ENCODE measurements around the gene DMD.

DMD gene

DNA sequence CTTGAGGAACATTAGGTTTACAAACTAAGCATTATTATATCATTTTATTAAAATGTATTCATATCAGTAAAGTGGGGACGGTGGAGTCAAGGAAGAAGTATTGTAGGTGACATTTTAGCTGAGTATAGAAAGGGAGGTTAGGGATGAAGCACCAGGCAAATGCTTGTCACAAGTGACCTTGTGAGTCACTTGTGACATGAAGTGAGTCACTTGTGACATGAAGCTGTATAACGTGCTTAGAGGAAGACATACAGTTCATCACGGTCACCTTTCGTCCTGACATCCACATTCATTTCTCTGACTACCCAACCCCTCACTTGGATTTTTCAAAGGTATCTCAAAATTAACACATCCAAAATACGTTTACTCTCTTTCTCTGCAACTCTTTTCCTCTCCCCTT is 1034.8 kb downstream of the DMD start:
- no peak overlapping the region for H3K27ac ChIP-seq
- TF ChIP-seq, protein P1, sequence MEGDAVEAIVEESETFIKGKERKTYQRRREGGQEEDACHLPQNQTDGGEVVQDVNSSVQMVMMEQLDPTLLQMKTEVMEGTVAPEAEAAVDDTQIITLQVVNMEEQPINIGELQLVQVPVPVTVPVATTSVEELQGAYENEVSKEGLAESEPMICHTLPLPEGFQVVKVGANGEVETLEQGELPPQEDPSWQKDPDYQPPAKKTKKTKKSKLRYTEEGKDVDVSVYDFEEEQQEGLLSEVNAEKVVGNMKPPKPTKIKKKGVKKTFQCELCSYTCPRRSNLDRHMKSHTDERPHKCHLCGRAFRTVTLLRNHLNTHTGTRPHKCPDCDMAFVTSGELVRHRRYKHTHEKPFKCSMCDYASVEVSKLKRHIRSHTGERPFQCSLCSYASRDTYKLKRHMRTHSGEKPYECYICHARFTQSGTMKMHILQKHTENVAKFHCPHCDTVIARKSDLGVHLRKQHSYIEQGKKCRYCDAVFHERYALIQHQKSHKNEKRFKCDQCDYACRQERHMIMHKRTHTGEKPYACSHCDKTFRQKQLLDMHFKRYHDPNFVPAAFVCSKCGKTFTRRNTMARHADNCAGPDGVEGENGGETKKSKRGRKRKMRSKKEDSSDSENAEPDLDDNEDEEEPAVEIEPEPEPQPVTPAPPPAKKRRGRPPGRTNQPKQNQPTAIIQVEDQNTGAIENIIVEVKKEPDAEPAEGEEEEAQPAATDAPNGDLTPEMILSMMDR (conservative IDR thresholded peaks at IDR 0.05): no peak

DNA sequence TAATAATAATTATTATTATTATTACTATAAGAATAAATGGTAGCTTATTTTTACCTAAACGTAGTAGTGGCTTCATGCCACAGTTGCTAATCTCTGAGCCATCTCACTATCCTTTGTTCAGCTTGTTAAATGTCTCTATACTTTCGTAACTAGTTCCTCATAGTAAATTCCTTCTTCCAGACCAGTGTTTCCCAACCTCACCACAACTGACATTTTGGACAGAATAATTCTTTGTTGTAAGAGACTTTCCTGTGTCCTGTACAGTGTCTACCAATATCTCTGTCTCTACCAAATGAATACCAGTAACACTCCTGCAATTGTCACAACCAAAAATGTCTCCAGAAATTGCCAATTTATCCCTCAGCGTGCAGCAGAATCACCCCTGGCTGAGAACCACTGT is 1040.9 kb downstream of the DMD start:
- TF ChIP-seq, protein P1 (conservative IDR thresholded peaks at IDR 0.05): no peak
- no peak overlapping the region for H3K27ac ChIP-seq

DNA sequence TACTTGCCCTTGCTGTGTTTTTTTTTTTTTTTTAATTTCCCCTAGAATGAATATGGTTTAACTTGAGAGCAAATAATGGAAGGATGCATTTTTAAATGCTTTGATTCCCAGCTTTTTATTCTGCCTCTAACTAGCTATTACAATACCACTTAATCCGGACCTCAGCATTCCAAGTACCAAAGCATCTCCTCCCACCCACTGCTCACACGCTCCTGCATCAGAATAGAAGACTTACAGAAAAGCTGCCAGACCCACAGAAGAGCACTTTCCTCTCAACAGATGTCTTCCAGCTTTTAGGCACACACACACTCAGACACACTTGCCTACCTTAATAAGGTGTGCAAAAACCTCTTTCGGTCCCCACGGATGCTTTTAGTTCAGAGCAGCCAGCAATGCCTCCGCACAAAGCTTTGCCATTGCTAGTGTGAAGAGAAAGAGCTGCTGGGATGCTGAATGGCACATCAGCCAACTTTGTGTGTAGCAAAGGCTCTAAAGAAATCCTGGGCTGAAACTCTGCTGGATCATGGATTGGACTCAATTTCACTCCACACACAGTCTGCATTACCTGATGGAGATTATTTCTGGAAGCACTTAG is 1056.2 kb downstream of the DMD start:
- H3K27ac ChIP-seq: no peak overlapping the region

DNA sequence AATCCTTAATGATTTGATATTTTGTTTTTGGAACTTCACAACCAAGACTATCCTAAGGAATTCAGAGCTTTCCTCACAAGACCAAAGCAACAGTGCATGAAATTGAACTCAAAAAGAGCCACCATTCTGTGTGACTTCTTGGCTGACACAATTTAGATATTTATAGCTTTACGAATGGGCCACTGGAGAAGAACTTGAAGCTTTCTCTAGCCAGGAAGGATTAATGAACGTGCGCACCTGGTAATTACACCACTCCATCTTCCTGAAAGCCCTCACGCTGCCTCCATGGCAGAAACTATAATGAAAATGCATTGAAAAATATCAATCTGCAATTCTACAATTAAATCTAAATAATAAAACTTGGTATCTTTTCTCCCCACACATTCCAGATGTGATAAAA is 1057.8 kb downstream of the DMD start:
- TF ChIP-seq, protein P1 (conservative IDR thresholded peaks at IDR 0.05): no peak

More for the DNA sequence above, 1056.2 kb downstream of the DMD start:
- TF ChIP-seq, protein P1 (conservative IDR thresholded peaks at IDR 0.05): no peak

DNA sequence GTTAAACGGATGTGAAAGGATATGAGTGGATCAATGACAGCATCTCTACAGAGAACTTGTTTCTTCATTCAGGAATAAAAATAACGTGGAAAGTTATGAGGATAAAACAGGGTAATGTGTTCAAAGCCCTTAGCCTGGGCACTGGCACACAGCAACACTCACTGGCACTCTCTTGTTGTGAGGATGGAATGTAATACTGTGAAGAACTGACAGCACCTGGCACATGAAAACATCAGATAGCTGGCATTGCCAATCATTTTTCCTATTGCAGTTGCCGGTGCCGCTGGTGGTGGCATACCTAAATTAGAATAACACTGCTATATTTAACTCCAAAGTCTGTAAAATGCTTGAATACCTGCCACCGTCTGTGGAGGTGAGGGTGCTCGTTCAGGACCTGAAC is 1061.2 kb downstream of the DMD start:
- TF ChIP-seq, protein P1 (conservative IDR thresholded peaks at IDR 0.05): no peak
- H3K27ac ChIP-seq: no peak overlapping the region

More for the DNA sequence above, 1057.8 kb downstream of the DMD start:
- no peak overlapping the region for H3K27ac ChIP-seq

DNA sequence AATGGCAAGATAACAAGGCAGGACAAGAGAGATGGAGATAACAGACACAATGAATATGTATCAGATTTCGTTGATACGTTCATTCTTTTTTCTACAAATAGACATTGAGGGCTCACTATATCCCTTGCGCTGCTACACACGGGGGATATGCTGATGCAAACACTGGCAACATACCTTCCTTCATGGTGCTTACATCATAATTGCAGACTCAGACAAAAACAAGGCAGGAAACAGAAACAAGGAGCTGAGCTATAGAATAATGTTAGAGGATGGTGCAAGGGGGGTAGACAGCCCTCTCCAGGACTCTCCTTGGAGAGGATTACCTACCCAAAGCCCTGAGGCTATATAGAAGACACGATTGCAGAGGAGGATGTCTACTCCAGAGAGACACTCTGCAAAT is 1069.5 kb downstream of the DMD start:
- TF ChIP-seq, protein P1 (conservative IDR thresholded peaks at IDR 0.05): no peak
- H3K27ac ChIP-seq: no peak overlapping the region

DNA sequence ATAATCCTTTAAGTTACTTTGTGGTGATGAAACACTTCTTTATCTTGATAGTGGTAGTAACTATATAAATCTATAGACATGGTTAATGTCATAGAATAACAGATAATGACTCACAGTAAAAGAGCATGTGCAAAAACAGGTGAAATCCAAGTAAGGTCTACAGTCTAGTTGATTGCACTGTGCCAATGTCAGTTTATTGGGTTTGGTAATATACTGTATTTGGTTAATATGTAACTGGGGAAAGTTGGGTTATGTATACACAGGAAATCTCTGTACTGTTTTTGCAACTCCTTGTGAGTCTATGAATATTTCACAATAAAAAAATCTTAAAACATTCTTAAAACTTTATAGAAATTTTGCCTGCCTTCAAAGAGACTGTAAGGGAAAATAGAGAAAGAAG is 1071.9 kb downstream of the DMD start:
- H3K27ac ChIP-seq: peak overlapping the region; percentile 26
- TF ChIP-seq, protein P1 (conservative IDR thresholded peaks at IDR 0.05): no peak

Data from VCaP (cell line).